ENCODE data around the gene PARVB.

- TF ChIP-seq CTCF (IDR thresholded peaks at IDR 0.05): no peak
- no peak for TF ChIP-seq POLR2A (IDR thresholded peaks at IDR 0.05)
Observed at GRCh38 chr22:44042249-44043218, 18.4 kb downstream of the PARVB start.
